SK-N-SH treated with all-trans-retinoic acid at 6 μM for 48 hours (cell line): ENCODE results near the gene CAMK2N2.

Experiments
- ATAC-seq: fragments of 200-7000 bp; cut with Tn5 transposase; 3 replicates; pipeline ENCODE4 v1.9.1; 2020; ENCODE audit warnings: mild to moderate bottlenecking, moderate library complexity
- CREB5 ChIP-seq: fragments of 250-450 bp; sonication (Bioruptor Pico); IDR thresholded peaks from 2 replicates; pipeline ENCODE4 v1.5.1; 2020; ENCODE audit warnings: low read depth, mild to moderate bottlenecking, moderate library complexity
- CSDC2 ChIP-seq: fragments of 250-450 bp; sonication (Bioruptor Pico); IDR thresholded peaks from 2 replicates; pipeline ENCODE4 v1.5.0; 2020; ENCODE audit warnings: mild to moderate bottlenecking, moderate library complexity
- CSRNP3 ChIP-seq: fragments of 250-450 bp; sonication (Bioruptor Pico); IDR thresholded peaks from 2 replicates; pipeline ENCODE4 v1.5.1; 2021; ENCODE audit warnings: mild to moderate bottlenecking, moderate library complexity
- ESRRG ChIP-seq: fragments of 250-450 bp; sonication (Bioruptor Pico); IDR thresholded peaks from 2 replicates; pipeline ENCODE4 v1.6.1; 2021; ENCODE audit warnings: mild to moderate bottlenecking
- GLIS3 ChIP-seq: fragments of 250-450 bp; sonication (Bioruptor Pico); IDR thresholded peaks from 2 replicates; pipeline ENCODE4 v1.5.0; 2020; ENCODE audit warnings: mild to moderate bottlenecking, moderate library complexity
- ISL1 ChIP-seq: fragments of 250-450 bp; sonication (Bioruptor Pico); IDR thresholded peaks from 2 replicates; pipeline ENCODE4 v2.1.2; 2022; ENCODE audit warnings: mild to moderate bottlenecking, moderate library complexity
- OSR1 ChIP-seq: fragments of 250-450 bp; sonication (Bioruptor Pico); IDR thresholded peaks from 2 replicates; pipeline ENCODE4 v1.8.0; 2022; ENCODE audit warnings: moderate library complexity, mild to moderate bottlenecking, inconsistent platforms
- PATZ1 ChIP-seq: fragments of 250-450 bp; sonication (Bioruptor Pico); IDR thresholded peaks from 2 replicates; pipeline ENCODE4 v1.8.0; 2020; ENCODE audit warnings: mild to moderate bottlenecking, moderate library complexity, borderline replicate concordance
- SNAI2 ChIP-seq: fragments of 250-450 bp; sonication (Bioruptor Pico); IDR thresholded peaks from 2 replicates; pipeline ENCODE4 v1.5.0; 2020; ENCODE audit warnings: mild to moderate bottlenecking, moderate library complexity
- TCF4 ChIP-seq: fragments of 250-450 bp; sonication (Bioruptor Pico); IDR thresholded peaks from 2 replicates; pipeline ENCODE4 v1.8.0; 2021; ENCODE audit warnings: mild to moderate bottlenecking, moderate library complexity, borderline replicate concordance
- TOX ChIP-seq: fragments of 250-450 bp; sonication (Bioruptor Pico); IDR thresholded peaks from 2 replicates; pipeline ENCODE4 v1.8.0; 2021; ENCODE audit warnings: mild to moderate bottlenecking, moderate library complexity, borderline replicate concordance
- TSHZ2 ChIP-seq: fragments of 250-450 bp; sonication (Bioruptor Pico); IDR thresholded peaks from 2 replicates; pipeline ENCODE4 v1.5.0; 2020; ENCODE audit warnings: mild to moderate bottlenecking, moderate library complexity
- ZC3H10 ChIP-seq: fragments of 250-450 bp; sonication (Bioruptor Pico); IDR thresholded peaks from 2 replicates; pipeline ENCODE4 v1.5.1; 2021; ENCODE audit warnings: mild to moderate bottlenecking, moderate library complexity
- ZFP3 ChIP-seq: fragments of 250-450 bp; sonication (Bioruptor Pico); IDR thresholded peaks from 2 replicates; pipeline ENCODE4 v1.5.0; 2020; ENCODE audit warnings: mild to moderate bottlenecking, moderate library complexity
- ZFP30 ChIP-seq: fragments of 450-650 bp; formaldehyde crosslinking; IDR thresholded peaks from 2 replicates; pipeline ENCODE4 v1.5.0; 2022; ENCODE audit warnings: mild to moderate bottlenecking, moderate library complexity
- ZNF565 ChIP-seq: fragments of 450-650 bp; formaldehyde crosslinking; conservative IDR thresholded peaks from 2 replicates; pipeline ENCODE4 v1.5.0; 2020; ENCODE audit warnings: low read depth, mild to moderate bottlenecking, moderate library complexity
- ZNF70 ChIP-seq: fragments of 450-650 bp; formaldehyde crosslinking; IDR thresholded peaks from 2 replicates; pipeline ENCODE4 v1.5.0; 2020; ENCODE audit warnings: mild to moderate bottlenecking, moderate library complexity

Gene CAMK2N2

GRCh38 chr3:184223946-184224345 lies 37.4 kb downstream of the CAMK2N2 start:
- no peak for TF ChIP-seq ISL1 (CRISPR knock-in tag)
- TF ChIP-seq CREB5: no peak
- no peak for TF ChIP-seq CSDC2 (CRISPR knock-in tag)
- TF ChIP-seq, all 23 proteins: peak for 0
- ATAC-seq: no peak

DNA sequence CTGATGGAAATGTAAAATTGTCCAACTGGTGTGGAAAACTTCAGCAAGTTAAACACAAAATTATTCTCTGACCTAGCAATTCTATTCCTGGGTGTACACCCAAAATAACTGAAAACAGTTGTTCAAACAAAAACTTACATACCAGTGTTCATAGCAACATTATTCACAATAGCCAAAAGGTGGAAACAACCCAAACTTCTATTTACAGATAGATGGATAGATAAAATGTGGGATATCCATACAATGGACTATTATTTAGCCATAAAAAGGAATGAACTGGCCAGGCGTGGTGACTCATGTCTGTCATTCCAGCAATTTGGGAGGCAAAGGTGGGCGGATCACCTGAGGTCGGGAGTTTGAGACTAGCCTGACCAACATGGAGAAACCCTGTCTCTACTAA lies 38.8 kb downstream of the CAMK2N2 start:
- TF ChIP-seq CREB5 (no peak), ZC3H10 (no peak), TCF4 (CRISPR knock-in tag) (no peak), TOX (CRISPR knock-in tag) (no peak), ESRRG (no peak), ZNF565 (CRISPR knock-in tag) (no peak), CSDC2 (CRISPR knock-in tag) (no peak), CSRNP3 (CRISPR knock-in tag) (no peak), SNAI2 (no peak), ZFP30 (CRISPR knock-in tag) (no peak), ZNF70 (no peak), PATZ1 (no peak), TSHZ2 (CRISPR knock-in tag) (no peak), ZFP3 (CRISPR knock-in tag) (no peak), GLIS3 (CRISPR knock-in tag) (no peak), OSR1 (CRISPR knock-in tag) (no peak)
- no peak for ATAC-seq

DNA sequence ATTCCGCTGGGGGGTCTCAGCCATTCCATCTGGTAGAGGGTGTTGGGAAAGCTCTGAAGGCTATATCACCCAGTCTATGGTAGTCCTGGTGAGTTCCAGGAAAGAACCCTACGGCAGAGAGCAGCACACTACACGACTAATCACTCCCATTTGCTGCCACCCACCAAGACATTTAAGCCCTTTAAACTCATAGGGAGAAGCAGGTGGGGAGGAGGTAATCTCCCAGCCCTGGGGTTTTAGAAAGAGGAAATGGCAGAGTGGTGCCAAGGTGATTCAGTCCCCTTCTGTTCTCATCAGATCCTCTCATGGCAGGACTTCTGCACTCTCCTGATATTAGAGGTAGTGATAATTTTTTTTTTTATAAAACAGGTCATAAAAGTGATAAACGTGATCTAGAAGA lies 42.5 kb downstream of the CAMK2N2 start:
- ATAC-seq: no peak
- no peak for TF ChIP-seq CSDC2 (CRISPR knock-in tag)
- no peak for TF ChIP-seq ZNF565 (CRISPR knock-in tag)
- no peak for TF ChIP-seq TSHZ2 (CRISPR knock-in tag)
- no peak for TF ChIP-seq PATZ1
- TF ChIP-seq, all 23 proteins: peak for 0
